ENCODE results near the gene E2F7. TPM values are rescaled to one million over a fixed set of nuclear protein-coding genes. Genes with fewer than 3 reads are reported as not detected.
"Not testable (repeated sequence)": the region's sequence is repeated elsewhere in the genome, so short reads cannot be mapped to it uniquely, and the experiment has no call there.

E2F7 gene
- total RNA-seq, 1 experiment from 2014 or later: 40.2 TPM

- CTCF ChIA-PET: no interaction called here
- no TSS peak for BruUV-seq (replicated peaks)
These were observed 11.5 kb upstream of the E2F7 start for GRCh38 chr12:77076886-77077285.

GRCh38 chr12:77073894-77074293 lies 8.5 kb upstream of the E2F7 start:
- H3K9me3 Mint-ChIP-seq (ENCODE audit: low read depth, unreplicated experiment); BruUV-seq (replicated peaks); H3K27ac Mint-ChIP-seq (ENCODE audit: unreplicated experiment); H3K27me3 Mint-ChIP-seq (ENCODE audit: unreplicated experiment); H3K36me3 Mint-ChIP-seq (ENCODE audit: insufficient read depth, unreplicated experiment); CTCF ChIA-PET; H3K4me3 Mint-ChIP-seq (ENCODE audit: low read depth, unreplicated experiment); intact Hi-C loops (cut with micrococcal nuclease; ENCODE audit: unreplicated experiment); DNase-seq: not testable (repeated sequence)
- peaks cover 19% of the 10 kb centered on the region for H3K4me1 Mint-ChIP-seq (ENCODE audit: low read depth, unreplicated experiment)

More at GRCh38 chr12:77076886-77077285, 11.5 kb upstream of the E2F7 start:
- Mint-ChIP-seq H3K4me1 (ENCODE audit: low read depth, unreplicated experiment) (peaks cover 19% of the 10 kb centered on the region), H3K36me3 (ENCODE audit: insufficient read depth, unreplicated experiment) (no peaks in the 10 kb centered on the region), H3K27ac (ENCODE audit: unreplicated experiment) (no peak overlapping the region), H3K9me3 (ENCODE audit: low read depth, unreplicated experiment) (no peaks in the 10 kb centered on the region), H3K4me3 (ENCODE audit: low read depth, unreplicated experiment) (no peak overlapping the region), H3K27me3 (ENCODE audit: unreplicated experiment) (no peaks in the 10 kb centered on the region)
- no peak for DNase-seq
- TF ChIP-seq CTCF (IDR thresholded peaks at IDR 0.05; ENCODE audit: unreplicated experiment): no peak
- intact Hi-C loops (cut with micrococcal nuclease; ENCODE audit: unreplicated experiment): no loop called here

GRCh38 chr12:77072833-77073495 lies 7.6 kb upstream of the E2F7 start:
- Mint-ChIP-seq H3K27me3 (ENCODE audit: unreplicated experiment) (no peaks in the 10 kb centered on the region), H3K36me3 (ENCODE audit: insufficient read depth, unreplicated experiment) (no peaks in the 10 kb centered on the region), H3K4me3 (ENCODE audit: low read depth, unreplicated experiment) (no peak overlapping the region), H3K27ac (ENCODE audit: unreplicated experiment) (no peak overlapping the region), H3K9me3 (ENCODE audit: low read depth, unreplicated experiment) (no peaks in the 10 kb centered on the region), H3K4me1 (ENCODE audit: low read depth, unreplicated experiment) (peaks cover 19% of the 10 kb centered on the region)
- no TSS peak for BruUV-seq (replicated peaks)
- CTCF ChIA-PET: no interaction called here
- intact Hi-C loops (cut with micrococcal nuclease; ENCODE audit: unreplicated experiment): no loop called here
- no peak for TF ChIP-seq CTCF (IDR thresholded peaks at IDR 0.05; ENCODE audit: unreplicated experiment)
- no peak for DNase-seq

- CTCF ChIA-PET: no interaction called here
- peaks cover 7% of the 10 kb centered on the region for H3K36me3 Mint-ChIP-seq (ENCODE audit: insufficient read depth, unreplicated experiment)
- H3K4me3 Mint-ChIP-seq (ENCODE audit: low read depth, unreplicated experiment): no peak overlapping the region
- H3K4me1 Mint-ChIP-seq (ENCODE audit: low read depth, unreplicated experiment): peaks cover 20% of the 10 kb centered on the region
- no TSS peak for BruUV-seq (replicated peaks)
- no peak for DNase-seq
- H3K27ac Mint-ChIP-seq (ENCODE audit: unreplicated experiment): no peak overlapping the region
- intact Hi-C loops (cut with micrococcal nuclease; ENCODE audit: unreplicated experiment): no loop called here
- no peak for TF ChIP-seq CTCF (IDR thresholded peaks at IDR 0.05; ENCODE audit: unreplicated experiment)
- no peaks in the 10 kb centered on the region for H3K27me3 Mint-ChIP-seq (ENCODE audit: unreplicated experiment)
- no peaks in the 10 kb centered on the region for H3K9me3 Mint-ChIP-seq (ENCODE audit: low read depth, unreplicated experiment)
These were observed 5.6 kb upstream of the E2F7 start for GRCh38 chr12:77070800-77071449.

- Mint-ChIP-seq H3K4me1 (ENCODE audit: low read depth, unreplicated experiment) (peaks cover 18% of the 10 kb centered on the region), H3K36me3 (ENCODE audit: insufficient read depth, unreplicated experiment) (peaks cover 12% of the 10 kb centered on the region), H3K27me3 (ENCODE audit: unreplicated experiment) (no peaks in the 10 kb centered on the region), H3K4me3 (ENCODE audit: low read depth, unreplicated experiment) (no peak overlapping the region), H3K9me3 (ENCODE audit: low read depth, unreplicated experiment) (no peaks in the 10 kb centered on the region), H3K27ac (ENCODE audit: unreplicated experiment) (no peak overlapping the region)
- CTCF ChIA-PET: no interaction called here
- TF ChIP-seq CTCF (IDR thresholded peaks at IDR 0.05; ENCODE audit: unreplicated experiment): no peak
- intact Hi-C loops (cut with micrococcal nuclease; ENCODE audit: unreplicated experiment): no loop called here
- DNase-seq: no peak
- no TSS peak for BruUV-seq (replicated peaks)
These were observed 5.0 kb upstream of the E2F7 start for GRCh38 chr12:77070382-77070781.
